ENCODE results near the gene RICTOR.

- TF ChIP-seq EZH2phosphoT487 (IDR thresholded peaks at IDR 0.05; ENCODE audit: borderline replicate concordance) (no peak), ATF3 (IDR thresholded peaks at IDR 0.05) (no peak), CTCF (IDR thresholded peaks at IDR 0.05 in 2 of 3, conservative IDR thresholded peaks at IDR 0.05 in 1 of 3; ENCODE audit: borderline replicate concordance in 1 of 3, insufficient read depth in 1 of 3, low read depth in 2 of 3, low read length in 2 of 3) (no peak), POLR2AphosphoS5 (IDR thresholded peaks at IDR 0.05; ENCODE audit: low read depth, low read length) (no peak), POLR2A (IDR thresholded peaks at IDR 0.05; ENCODE audit: borderline replicate concordance, extremely low read depth, insufficient read depth, insufficient read length) (no peak), CEBPB (IDR thresholded peaks at IDR 0.05; ENCODE audit: low read depth) (no peak), ELF1 (IDR thresholded peaks at IDR 0.05; ENCODE audit: borderline replicate concordance, low read depth) (no peak), SIN3A (IDR thresholded peaks at IDR 0.05; ENCODE audit: low read depth) (no peak), RAD21 (IDR thresholded peaks at IDR 0.05; ENCODE audit: low read depth) (no peak), MAX (IDR thresholded peaks at IDR 0.05) (no peak), YY1 (IDR thresholded peaks at IDR 0.05; ENCODE audit: extremely low read depth, insufficient replicate concordance, low read depth, low read length) (no peak)
These were observed 58.2 kb downstream of the RICTOR start for GRCh38 chr5:39015743-39016586.
